Mesenchymal stem cell (in vitro differentiated cells and primary cell): ENCODE results near the gene PFN3. TPM values are rescaled to one million over a fixed set of nuclear protein-coding genes. Genes with fewer than 3 reads are reported as not detected.
A peak's percentile ranks its signal among the peaks of the same experiment; 100 is the strongest.

Source experiments
- DNase-seq: peaks from one replicate; pipeline ENCODE4 v3.0.0-alpha.2; 2013
- H2AFZ ChIP-seq: one replicate; pipeline ENCODE4 v1.6.1; 2013; ENCODE audit warnings: low read depth, mild to moderate bottlenecking, control low read depth, inconsistent platforms, low read length, moderate library complexity
- H2AK5ac ChIP-seq: 2 replicates; pipeline ENCODE4 v1.6.1; 2013; ENCODE audit warnings: low read length, moderate library complexity, mild to moderate bottlenecking, inconsistent platforms; ENCODE audit not compliant: severe bottlenecking
- H2BK120ac ChIP-seq: one replicate; pipeline ENCODE4 v1.6.1; 2013; ENCODE audit warnings: low read depth, mild to moderate bottlenecking, inconsistent platforms, low read length, moderate library complexity
- H2BK12ac ChIP-seq, 2 experiments: one replicate each; pipeline ENCODE4 v1.6.1; 2013; ENCODE audit warnings: inconsistent platforms in 2 of 2, low read length in 2 of 2, mild to moderate bottlenecking in 2 of 2, moderate library complexity in 2 of 2, control low read depth in 1 of 2
- H2BK15ac ChIP-seq: one replicate; pipeline ENCODE4 v1.6.1; 2013; ENCODE audit warnings: mild to moderate bottlenecking, low read depth, inconsistent platforms; ENCODE audit not compliant: poor library complexity, severe bottlenecking
- H2BK5ac ChIP-seq: 2 replicates; pipeline ENCODE4 v1.6.1; 2013; ENCODE audit warnings: low read depth, mild to moderate bottlenecking, low read length, control low read depth, inconsistent platforms; ENCODE audit not compliant: poor library complexity, severe bottlenecking
- H3K14ac ChIP-seq, 2 experiments: one replicate each; pipeline ENCODE4 v1.6.1; 2013; ENCODE audit warnings: inconsistent platforms in 2 of 2, low read length in 2 of 2, control low read depth in 1 of 2, mild to moderate bottlenecking in 1 of 2, moderate library complexity in 1 of 2
- H3K18ac ChIP-seq, 2 experiments: one replicate each; pipeline ENCODE4 v1.6.1; 2013; ENCODE audit warnings: inconsistent platforms in 2 of 2, low read length in 2 of 2, control low read depth in 1 of 2, low read depth in 1 of 2, mild to moderate bottlenecking in 1 of 2
- H3K23ac ChIP-seq, 2 experiments: one replicate each; pipeline ENCODE4 v1.6.1; 2013; ENCODE audit warnings: inconsistent platforms in 2 of 2, low read length in 2 of 2, mild to moderate bottlenecking in 2 of 2, moderate library complexity in 2 of 2, control low read depth in 1 of 2
- H3K27ac ChIP-seq: 2 replicates; pipeline ENCODE4 v1.5.1; 2013; ENCODE audit warnings: mild to moderate bottlenecking, moderate library complexity, low read length, control low read depth, inconsistent platforms; ENCODE audit not compliant: poor library complexity, severe bottlenecking
- H3K27me3 ChIP-seq, 2 experiments: 2 replicates each; pipeline versions ENCODE4 v1.6.1 to v1.7.0; 2013; ENCODE audit warnings: low read length in 2 of 2, mild to moderate bottlenecking in 2 of 2, moderate library complexity in 2 of 2, control low read depth in 1 of 2, inconsistent platforms in 1 of 2; ENCODE audit not compliant: control insufficient read depth in 1 of 2, insufficient read depth in 1 of 2
- H3K36me3 ChIP-seq, 2 experiments: 2 replicates each; pipeline versions ENCODE4 v1.6.1 to v1.7.0; 2013; ENCODE audit warnings: low read length in 2 of 2, control low read depth in 1 of 2, inconsistent platforms in 1 of 2, low read depth in 1 of 2, mild to moderate bottlenecking in 1 of 2; ENCODE audit not compliant: insufficient read depth in 2 of 2, control insufficient read depth in 1 of 2
- H3K4ac ChIP-seq, 2 experiments: one replicate each; pipeline ENCODE4 v1.6.1; 2013; ENCODE audit warnings: inconsistent platforms in 2 of 2, low read length in 2 of 2, mild to moderate bottlenecking in 2 of 2, moderate library complexity in 2 of 2, control low read depth in 1 of 2, low read depth in 1 of 2
- H3K4me1 ChIP-seq: 2 replicates; pipeline ENCODE4 v1.6.1; 2013; ENCODE audit warnings: low read depth, low read length, control low read depth; ENCODE audit not compliant: control insufficient read depth, insufficient read depth
- H3K4me2 ChIP-seq: 2 replicates; pipeline ENCODE4 v1.6.1; 2013; ENCODE audit warnings: low read length, mild to moderate bottlenecking, inconsistent platforms; ENCODE audit not compliant: poor library complexity, severe bottlenecking
- H3K4me3 ChIP-seq, 2 experiments: 2 replicates each; pipeline versions ENCODE4 v1.5.1 to v1.7.0; 2013; ENCODE audit warnings: low read length in 2 of 2, mild to moderate bottlenecking in 2 of 2, control low read depth in 1 of 2, low read depth in 1 of 2; ENCODE audit not compliant: insufficient read depth in 1 of 2
- H3K79me1 ChIP-seq: replicated peaks from 2 replicates; pipeline ENCODE4 v1.6.1; 2013; ENCODE audit warnings: mild to moderate bottlenecking, control low read depth, low read length, inconsistent platforms; ENCODE audit not compliant: poor library complexity, severe bottlenecking
- H3K9ac ChIP-seq: 2 replicates; pipeline ENCODE4 v1.7.0; 2013; ENCODE audit warnings: mild to moderate bottlenecking, low read length, moderate library complexity
- H3K9me3 ChIP-seq: 2 replicates; pipeline ENCODE4 v1.7.0; 2013; ENCODE audit warnings: mild to moderate bottlenecking, low read length; ENCODE audit not compliant: control insufficient read depth
- H4K8ac ChIP-seq: one replicate; pipeline ENCODE4 v1.6.1; 2013; ENCODE audit warnings: inconsistent platforms, mild to moderate bottlenecking, low read length, moderate library complexity
- H4K91ac ChIP-seq: one replicate; pipeline ENCODE4 v1.6.1; 2013; ENCODE audit warnings: mild to moderate bottlenecking, low read length, inconsistent platforms
- WGBS: methylation state at CpG from one replicate; pipeline ENCODE4 v1.1.7; 2013; ENCODE audit warnings: mixed read lengths; 5-methylcytosine and 5-hydroxymethylcytosine counted together
- polyA plus RNA-seq, 2 experiments: library from polyadenylated mRNA; stranded (reverse); fragments of 200-250 nt; gene quantifications; one replicate each; pipeline ENCODE4 v1.2.3, GENCODE V29; 2013

PFN3 gene
- not detected for polyA plus RNA-seq (2013, experiment 1 of 2)
- not detected for polyA plus RNA-seq (2013, experiment 2 of 2)

- Histone ChIP-seq H2AK5ac (no peak within 1 kb of the TSS), H3K14ac (peak within 1 kb of the TSS in 1 of 2 experiments; percentile 28)
- WGBS, result 95% methylated on average over 90 of the region's 92 CpGs
Measured at GRCh38 chr5:177399997-177400868, at the start of gene PFN3. TSS of gene PFN3 (minus strand) at chr5:177400661. CDS start at chr5:177400576, 85 bp downstream.

GRCh38 chr5:177449140-177450061 lies 48.9 kb upstream of the PFN3 start:
- no peak overlapping the region for H2BK15ac ChIP-seq
- no peak for DNase-seq
- H2BK120ac ChIP-seq, result no peak overlapping the region
- no peak overlapping the region for H2AFZ ChIP-seq
- peak overlapping the region in 1 of 2 experiments; percentile 21 for H3K4ac ChIP-seq
- peaks cover 15% of the 10 kb centered on the region for H3K79me1 ChIP-seq
- no peak overlapping the region for H3K14ac ChIP-seq
- H3K23ac ChIP-seq, result no peak overlapping the region
- no peak overlapping the region for H3K4me2 ChIP-seq
- H4K91ac ChIP-seq, result peak overlapping the region; percentile 37
- peak overlapping the region in 1 of 2 experiments; percentile 11 for H2BK12ac ChIP-seq
- H3K27me3 ChIP-seq, result peaks cover 0 to 10% of the 10 kb centered on the region in 2 experiments
- WGBS, result 97% methylated on average over 18 of the region's 18 CpGs
- H2AK5ac ChIP-seq, result no peak overlapping the region
- H3K18ac ChIP-seq, result no peak overlapping the region
- H3K27ac ChIP-seq, result no peak overlapping the region
- H4K8ac ChIP-seq, result no peak overlapping the region
- H3K4me1 ChIP-seq, result peaks cover 36% of the 10 kb centered on the region
- no peak overlapping the region for H2BK5ac ChIP-seq
- H3K9ac ChIP-seq, result no peak overlapping the region
- no peaks in the 10 kb centered on the region for H3K9me3 ChIP-seq
- H3K4me3 ChIP-seq, result no peak overlapping the region
- H3K36me3 ChIP-seq, result peaks cover 0 to 20% of the 10 kb centered on the region in 2 experiments

More at GRCh38 chr5:177399997-177400868, at the start of gene PFN3:
- no peak within 1 kb of the TSS for H3K4me2 ChIP-seq
- H4K91ac ChIP-seq, result peak within 1 kb of the TSS; percentile 18
- H4K8ac ChIP-seq, result no peak within 1 kb of the TSS
- DNase-seq, result no peak
- no peak within 1 kb of the TSS for H2BK120ac ChIP-seq
- no peak within 1 kb of the TSS for H3K27ac ChIP-seq
- no peak within 1 kb of the TSS for H2BK12ac ChIP-seq
- no peak within 1 kb of the TSS for H3K4ac ChIP-seq
- no peak within 1 kb of the TSS for H2AFZ ChIP-seq
- H3K79me1 ChIP-seq, result no peaks in the 10 kb centered on the region
- H3K27me3 ChIP-seq, result peaks cover 8 to 85% of the 10 kb centered on the region in 2 experiments
- peaks cover 0 to 3% of the 10 kb centered on the region in 2 experiments for H3K36me3 ChIP-seq
- no peak within 1 kb of the TSS for H3K23ac ChIP-seq
- no peaks in the 10 kb centered on the region for H3K9me3 ChIP-seq
- no peak within 1 kb of the TSS for H3K18ac ChIP-seq
- H2BK15ac ChIP-seq, result no peak within 1 kb of the TSS
- H3K9ac ChIP-seq, result no peak within 1 kb of the TSS
- no peak within 1 kb of the TSS for H3K4me3 ChIP-seq
- peaks cover 28% of the 10 kb centered on the region for H3K4me1 ChIP-seq
- H2BK5ac ChIP-seq, result no peak within 1 kb of the TSS

GRCh38 chr5:177448244-177448950 lies 47.9 kb upstream of the PFN3 start:
- Histone ChIP-seq H3K9me3 (no peaks in the 10 kb centered on the region), H3K4me1 (peaks cover 31% of the 10 kb centered on the region), H3K27me3 (peaks cover 0 to 10% of the 10 kb centered on the region in 2 experiments), H3K79me1 (peaks cover 15% of the 10 kb centered on the region), H3K36me3 (peaks cover 0 to 26% of the 10 kb centered on the region in 2 experiments), H3K23ac (no peak overlapping the region), H2BK12ac (no peak overlapping the region), H3K9ac (no peak overlapping the region), H3K4me3 (peak overlapping the region in 1 of 2 experiments; percentile 66), H2BK120ac (no peak overlapping the region), H3K4me2 (no peak overlapping the region), H3K18ac (no peak overlapping the region), H2AK5ac (no peak overlapping the region), H2BK5ac (no peak overlapping the region), H4K8ac (no peak overlapping the region), H3K4ac (no peak overlapping the region), H4K91ac (no peak overlapping the region), H3K27ac (peak overlapping the region; percentile 81), H2BK15ac (peak overlapping the region; percentile 13), H3K14ac (no peak overlapping the region), H2AFZ (no peak overlapping the region)
- no peak for DNase-seq
- WGBS, result 76% methylated on average over 6 of the region's 6 CpGs
